ENCODE results near the gene HESX1.

DNA sequence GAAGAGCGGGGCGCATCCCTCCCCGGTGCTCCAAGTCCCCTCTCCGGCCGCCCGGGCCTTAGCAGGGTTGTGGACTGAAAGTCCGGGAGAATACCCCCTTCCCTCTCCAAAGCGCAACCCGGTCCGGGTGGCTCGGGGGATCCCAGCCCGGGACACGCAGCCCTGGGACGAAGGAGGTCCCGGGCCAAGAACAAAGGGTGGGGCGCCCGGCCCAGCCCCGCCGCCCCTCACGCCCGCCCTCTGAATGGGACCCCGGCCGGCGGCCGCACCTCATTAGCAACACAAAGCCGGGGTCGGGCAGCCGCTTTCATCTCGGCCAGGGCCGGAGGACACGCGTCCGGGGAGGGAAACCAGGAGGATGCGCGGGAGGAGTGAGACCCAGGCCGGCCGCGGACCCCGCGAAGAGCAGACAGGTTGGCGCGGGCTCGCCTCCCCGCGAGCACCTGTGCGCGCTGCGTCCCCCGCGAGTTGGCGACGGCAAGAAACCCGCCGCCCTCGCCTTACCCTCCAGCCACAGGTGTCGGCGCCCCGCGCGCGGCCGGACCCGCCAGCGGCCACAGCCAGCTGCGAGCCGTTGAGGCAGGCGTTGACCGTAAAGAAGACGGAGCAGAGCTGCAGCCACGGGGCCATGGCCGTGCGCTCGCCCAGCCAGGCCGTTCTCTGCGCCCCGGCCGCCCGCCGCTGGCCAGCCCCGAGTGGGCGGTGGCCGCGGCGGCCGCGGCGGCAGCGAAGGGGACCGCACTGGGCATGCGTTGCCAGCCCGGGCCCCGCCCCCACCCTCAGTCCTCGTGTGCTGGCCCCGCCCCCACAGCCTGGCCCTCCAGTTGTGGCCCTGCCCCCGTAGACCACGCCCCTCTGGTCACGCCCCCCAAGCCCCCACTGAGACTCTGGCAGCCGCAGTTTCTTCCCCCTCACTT is 34.9 kb downstream of the HESX1 start, which contains the start of gene IL17RD:
- TF ChIP-seq, protein P1, sequence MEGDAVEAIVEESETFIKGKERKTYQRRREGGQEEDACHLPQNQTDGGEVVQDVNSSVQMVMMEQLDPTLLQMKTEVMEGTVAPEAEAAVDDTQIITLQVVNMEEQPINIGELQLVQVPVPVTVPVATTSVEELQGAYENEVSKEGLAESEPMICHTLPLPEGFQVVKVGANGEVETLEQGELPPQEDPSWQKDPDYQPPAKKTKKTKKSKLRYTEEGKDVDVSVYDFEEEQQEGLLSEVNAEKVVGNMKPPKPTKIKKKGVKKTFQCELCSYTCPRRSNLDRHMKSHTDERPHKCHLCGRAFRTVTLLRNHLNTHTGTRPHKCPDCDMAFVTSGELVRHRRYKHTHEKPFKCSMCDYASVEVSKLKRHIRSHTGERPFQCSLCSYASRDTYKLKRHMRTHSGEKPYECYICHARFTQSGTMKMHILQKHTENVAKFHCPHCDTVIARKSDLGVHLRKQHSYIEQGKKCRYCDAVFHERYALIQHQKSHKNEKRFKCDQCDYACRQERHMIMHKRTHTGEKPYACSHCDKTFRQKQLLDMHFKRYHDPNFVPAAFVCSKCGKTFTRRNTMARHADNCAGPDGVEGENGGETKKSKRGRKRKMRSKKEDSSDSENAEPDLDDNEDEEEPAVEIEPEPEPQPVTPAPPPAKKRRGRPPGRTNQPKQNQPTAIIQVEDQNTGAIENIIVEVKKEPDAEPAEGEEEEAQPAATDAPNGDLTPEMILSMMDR (IDR thresholded peaks at IDR 0.05), result no peak
- no peak for TF ChIP-seq POLR2A (IDR thresholded peaks at IDR 0.05)

Measured in lower leg skin (tissue), 3 donors.